LNCaP clone FGC (cell line): ENCODE data around the gene SDK2.

Source experiments
- DNase-seq: peaks from one replicate; pipeline ENCODE4 v3.0.0-alpha.2; 2011; ENCODE audit warnings: low read depth
- H3K4me3 ChIP-seq: 2 replicates; pipeline ENCODE4 v1.5.1; 2011; ENCODE audit warnings: mild to moderate bottlenecking, low read depth, low read length, control low read depth
- CTCF ChIP-seq: IDR thresholded peaks from 2 replicates; pipeline ENCODE4 v1.5.1; 2012; ENCODE audit warnings: mild to moderate bottlenecking; ENCODE audit not compliant: control insufficient read depth, insufficient read depth; ENCODE audit errors: extremely low read depth

The SDK2 gene

GRCh38 chr17:73585583-73585982, 58.7 kb downstream of the SDK2 start:
- no peak for DNase-seq
- H3K4me3 ChIP-seq = no peak overlapping the region
- no peak for TF ChIP-seq CTCF

GRCh38 chr17:73584987-73585386, 59.3 kb downstream of the SDK2 start:
- TF ChIP-seq CTCF = no peak
- H3K4me3 ChIP-seq = no peak overlapping the region
- no peak for DNase-seq

- DNase-seq = no peak
- H3K4me3 ChIP-seq = no peak overlapping the region
- TF ChIP-seq CTCF = no peak
Observed at GRCh38 chr17:73584049-73584448, 60.2 kb downstream of the SDK2 start.

GRCh38 chr17:73582821-73583220, 61.4 kb downstream of the SDK2 start:
- no peak for TF ChIP-seq CTCF
- no peak for DNase-seq
- H3K4me3 ChIP-seq = no peak overlapping the region

- TF ChIP-seq CTCF = no peak
- no peak for DNase-seq
- H3K4me3 ChIP-seq = no peak overlapping the region
Observed at GRCh38 chr17:73582359-73582758, 61.9 kb downstream of the SDK2 start.

GRCh38 chr17:73581379-73581778, 62.9 kb downstream of the SDK2 start:
- DNase-seq = no peak
- no peak overlapping the region for H3K4me3 ChIP-seq
- TF ChIP-seq CTCF = no peak

GRCh38 chr17:73580073-73580710, 64.1 kb downstream of the SDK2 start:
- DNase-seq = no peak
- H3K4me3 ChIP-seq = no peak overlapping the region
- no peak for TF ChIP-seq CTCF
